IPS-15b (cell line): Measurements from ENCODE around the gene KLHL30.

Experiments
- H3K27me3 ChIP-seq: one replicate; pipeline ENCODE4 v1.6.1; 2013; ENCODE audit warnings: low read length; ENCODE audit not compliant: control insufficient read depth, insufficient read depth
- H3K36me3 ChIP-seq: one replicate; pipeline ENCODE4 v1.6.1; 2013; ENCODE audit warnings: low read length; ENCODE audit not compliant: control insufficient read depth, insufficient read depth
- H3K4me1 ChIP-seq: one replicate; pipeline ENCODE4 v1.6.1; 2013; ENCODE audit warnings: mild to moderate bottlenecking, low read length; ENCODE audit not compliant: control insufficient read depth, insufficient read depth
- H3K4me3 ChIP-seq: one replicate; pipeline ENCODE4 v1.5.1; 2013; ENCODE audit warnings: low read depth, low read length
- H3K9ac ChIP-seq: one replicate; pipeline ENCODE4 v1.6.1; 2013; ENCODE audit warnings: low read depth, mild to moderate bottlenecking, low read length
- H3K9me3 ChIP-seq: one replicate; pipeline ENCODE4 v1.6.1; 2013; ENCODE audit warnings: mild to moderate bottlenecking, low read length; ENCODE audit not compliant: control insufficient read depth, insufficient read depth

Gene KLHL30

GRCh38 chr2:238125127-238125885 is 13.2 kb upstream of the KLHL30 start:
- Histone ChIP-seq H3K9ac (no peak overlapping the region), H3K4me3 (no peak overlapping the region), H3K36me3 (no peaks in the 10 kb centered on the region), H3K9me3 (no peaks in the 10 kb centered on the region), H3K27me3 (no peaks in the 10 kb centered on the region), H3K4me1 (no peaks in the 10 kb centered on the region)

- no peaks in the 10 kb centered on the region for H3K36me3 ChIP-seq
- H3K4me1 ChIP-seq, result no peaks in the 10 kb centered on the region
- no peaks in the 10 kb centered on the region for H3K9me3 ChIP-seq
- no peaks in the 10 kb centered on the region for H3K27me3 ChIP-seq
- H3K4me3 ChIP-seq, result no peak overlapping the region
- H3K9ac ChIP-seq, result no peak overlapping the region
Measured at GRCh38 chr2:238126338-238126737, 12.1 kb upstream of the KLHL30 start.

GRCh38 chr2:238126775-238127164 is 11.7 kb upstream of the KLHL30 start:
- Histone ChIP-seq H3K36me3 (no peaks in the 10 kb centered on the region), H3K27me3 (no peaks in the 10 kb centered on the region), H3K4me1 (no peaks in the 10 kb centered on the region), H3K9ac (no peak overlapping the region), H3K9me3 (no peaks in the 10 kb centered on the region), H3K4me3 (no peak overlapping the region)

GRCh38 chr2:238127165-238128060 is 11.1 kb upstream of the KLHL30 start:
- Histone ChIP-seq H3K9ac (no peak overlapping the region), H3K4me3 (no peak overlapping the region), H3K9me3 (no peaks in the 10 kb centered on the region), H3K27me3 (no peaks in the 10 kb centered on the region), H3K4me1 (no peaks in the 10 kb centered on the region), H3K36me3 (no peaks in the 10 kb centered on the region)

- H3K9me3 ChIP-seq, result no peaks in the 10 kb centered on the region
- no peak overlapping the region for H3K4me3 ChIP-seq
- H3K4me1 ChIP-seq, result no peaks in the 10 kb centered on the region
- H3K27me3 ChIP-seq, result no peaks in the 10 kb centered on the region
- no peak overlapping the region for H3K9ac ChIP-seq
- no peaks in the 10 kb centered on the region for H3K36me3 ChIP-seq
Measured at GRCh38 chr2:238128061-238128440, 10.4 kb upstream of the KLHL30 start.

- no peaks in the 10 kb centered on the region for H3K9me3 ChIP-seq
- H3K4me3 ChIP-seq, result peak overlapping the region; percentile 18
- H3K9ac ChIP-seq, result no peak overlapping the region
- no peaks in the 10 kb centered on the region for H3K36me3 ChIP-seq
- no peaks in the 10 kb centered on the region for H3K4me1 ChIP-seq
- no peaks in the 10 kb centered on the region for H3K27me3 ChIP-seq
Measured at GRCh38 chr2:238128534-238129001, 9.9 kb upstream of the KLHL30 start.

- no peaks in the 10 kb centered on the region for H3K9me3 ChIP-seq
Measured at GRCh38 chr2:238129166-238130010, 9.1 kb upstream of the KLHL30 start.

GRCh38 chr2:238130111-238130695 is 8.3 kb upstream of the KLHL30 start:
- no peak overlapping the region for H3K9ac ChIP-seq
- H3K9me3 ChIP-seq, result no peaks in the 10 kb centered on the region
- H3K36me3 ChIP-seq, result no peaks in the 10 kb centered on the region
- no peak overlapping the region for H3K4me3 ChIP-seq
- no peaks in the 10 kb centered on the region for H3K4me1 ChIP-seq
- H3K27me3 ChIP-seq, result no peaks in the 10 kb centered on the region

More at GRCh38 chr2:238129166-238130010, 9.1 kb upstream of the KLHL30 start:
- Histone ChIP-seq H3K9ac (no peak overlapping the region), H3K4me1 (no peaks in the 10 kb centered on the region), H3K4me3 (no peak overlapping the region), H3K36me3 (no peaks in the 10 kb centered on the region), H3K27me3 (no peaks in the 10 kb centered on the region)

GRCh38 chr2:238130696-238131628 is 7.5 kb upstream of the KLHL30 start:
- Histone ChIP-seq H3K4me1 (no peaks in the 10 kb centered on the region), H3K9me3 (no peaks in the 10 kb centered on the region), H3K9ac (no peak overlapping the region), H3K4me3 (no peak overlapping the region), H3K27me3 (no peaks in the 10 kb centered on the region), H3K36me3 (no peaks in the 10 kb centered on the region)

GRCh38 chr2:238131761-238132462 is 6.6 kb upstream of the KLHL30 start:
- no peak overlapping the region for H3K4me3 ChIP-seq
- no peaks in the 10 kb centered on the region for H3K36me3 ChIP-seq
- H3K4me1 ChIP-seq, result no peaks in the 10 kb centered on the region
- no peaks in the 10 kb centered on the region for H3K9me3 ChIP-seq
- no peak overlapping the region for H3K9ac ChIP-seq
- no peaks in the 10 kb centered on the region for H3K27me3 ChIP-seq
